GM12801 (cell line): ENCODE results near the gene KIF7.

Experiments
- CTCF ChIP-seq: IDR thresholded peaks from one replicate; pipeline ENCODE4 v1.5.1; 2011; ENCODE audit warnings: control low read depth; ENCODE audit not compliant: insufficient read length; ENCODE audit errors: extremely low read depth

The KIF7 gene

GRCh38 chr15:89662893-89663626 lies 7.8 kb upstream of the KIF7 start:
- no peak for TF ChIP-seq CTCF

- TF ChIP-seq CTCF = no peak
Measured at GRCh38 chr15:89660556-89660955, 5.3 kb upstream of the KIF7 start.

- no peak for TF ChIP-seq CTCF
Measured at GRCh38 chr15:89659295-89659694, 4.0 kb upstream of the KIF7 start.

- no peak for TF ChIP-seq CTCF
Measured at GRCh38 chr15:89657686-89658200, 2.5 kb upstream of the KIF7 start.

GRCh38 chr15:89656116-89656815 lies 999 bp upstream of the KIF7 start:
- TF ChIP-seq CTCF = no peak

- no peak for TF ChIP-seq CTCF
Measured at GRCh38 chr15:89654301-89654761, 936 bp downstream of the KIF7 start.

- no peak for TF ChIP-seq CTCF
Measured at GRCh38 chr15:89653578-89653977, 1.7 kb downstream of the KIF7 start.
